MCF 10A (cell line): ENCODE measurements around the gene CNTN2. TPM values are rescaled to one million over a fixed set of nuclear protein-coding genes. Genes with fewer than 3 reads are reported as not detected.

Source experiments
- BruUV-seq: library from RNA; stranded (reverse); fragments of 400-500 nt; replicated peaks from 2 replicates; lab custom pipeline; 2021; lab: Mats Ljungman, UMichigan
- CTCF ChIA-PET: fragments of 300-600 bp; sonication (Branson Sonifier 250); formaldehyde crosslinking; extraction: SDS; loops from one replicate; lab custom pipeline; 2021; ENCODE audit warnings: antibody characterized with exemption, inconsistent platforms; lab: Yijun Ruan, JAX
- POLR2A ChIA-PET: fragments of 300-600, 350-650 bp; sonication (Branson Sonifier 250); formaldehyde crosslinking; extraction: SDS; loops from one replicate; lab custom pipeline; 2020; ENCODE audit warnings: antibody characterized with exemption, inconsistent platforms; lab: Yijun Ruan, JAX
- DNase-seq: peaks from one replicate; pipeline ENCODE4 v3.0.0-alpha.2; 2018; ENCODE audit not compliant: unreplicated experiment
- H3K27ac Mint-ChIP-seq: one replicate; pipeline ENCODE4 v1.8.0; 2022; ENCODE audit warnings: mild to moderate bottlenecking, low read depth, mixed read lengths; ENCODE audit not compliant: unreplicated experiment
- H3K27me3 Mint-ChIP-seq: one replicate; pipeline ENCODE4 v1.8.0; 2022; ENCODE audit warnings: mixed read lengths; ENCODE audit not compliant: insufficient read depth, unreplicated experiment
- H3K36me3 Mint-ChIP-seq: one replicate; pipeline ENCODE4 v1.8.0; 2022; ENCODE audit warnings: mild to moderate bottlenecking, moderate library complexity, mixed read lengths; ENCODE audit not compliant: insufficient read depth, unreplicated experiment
- H3K4me1 Mint-ChIP-seq: one replicate; pipeline ENCODE4 v1.8.0; 2022; ENCODE audit warnings: mixed read lengths; ENCODE audit not compliant: insufficient read depth, unreplicated experiment
- H3K4me3 Mint-ChIP-seq: one replicate; pipeline ENCODE4 v1.8.0; 2022; ENCODE audit warnings: mild to moderate bottlenecking, moderate library complexity, mixed read lengths; ENCODE audit not compliant: unreplicated experiment
- H3K9me3 Mint-ChIP-seq: one replicate; pipeline ENCODE4 v1.8.0; 2022; ENCODE audit warnings: mixed read lengths; ENCODE audit not compliant: unreplicated experiment
- intact Hi-C: fragments of 100-400 bp; cut with micrococcal nuclease; formaldehyde crosslinking; loops from 2 replicates; pipeline ENCODE4 v1.14.1; 2022
- total RNA-seq: library from RNA; stranded (reverse); gene quantifications from 2 replicates; pipeline ENCODE4 v1.2.3, GENCODE V29; 2022
- TF ChIP-seq, protein P1 (sequence below): fragments of 200-600 bp; IDR thresholded peaks from one replicate; pipeline ENCODE4 v1.8.0; 2022; ENCODE audit warnings: antibody characterized with exemption, mild to moderate bottlenecking; ENCODE audit not compliant: unreplicated experiment

CNTN2 gene
- total RNA-seq, 1 experiment from 2014 or later: 0.05 TPM

DNA sequence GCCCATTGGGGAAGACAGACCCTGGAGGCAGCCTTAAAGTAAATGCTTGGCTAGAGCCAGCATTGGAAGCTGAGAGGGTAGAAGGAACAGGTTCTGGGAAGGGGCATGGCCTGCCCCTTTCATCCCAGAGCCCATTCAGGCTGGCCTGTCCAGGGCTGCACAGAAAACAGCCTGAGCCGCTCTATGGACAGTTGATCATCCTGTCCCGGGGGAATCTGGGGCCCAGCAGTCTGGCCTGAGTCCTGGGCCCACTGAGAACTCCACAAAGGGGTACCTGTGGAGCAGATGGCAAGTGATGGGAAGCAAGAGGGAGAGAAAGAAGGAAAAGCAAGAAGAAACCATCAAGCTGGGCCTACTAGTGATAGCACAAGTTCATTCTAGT is 28.0 kb downstream of the CNTN2 start:
- no peaks in the 10 kb centered on the region for H3K9me3 Mint-ChIP-seq
- no peak for DNase-seq
- TF ChIP-seq, protein P1, sequence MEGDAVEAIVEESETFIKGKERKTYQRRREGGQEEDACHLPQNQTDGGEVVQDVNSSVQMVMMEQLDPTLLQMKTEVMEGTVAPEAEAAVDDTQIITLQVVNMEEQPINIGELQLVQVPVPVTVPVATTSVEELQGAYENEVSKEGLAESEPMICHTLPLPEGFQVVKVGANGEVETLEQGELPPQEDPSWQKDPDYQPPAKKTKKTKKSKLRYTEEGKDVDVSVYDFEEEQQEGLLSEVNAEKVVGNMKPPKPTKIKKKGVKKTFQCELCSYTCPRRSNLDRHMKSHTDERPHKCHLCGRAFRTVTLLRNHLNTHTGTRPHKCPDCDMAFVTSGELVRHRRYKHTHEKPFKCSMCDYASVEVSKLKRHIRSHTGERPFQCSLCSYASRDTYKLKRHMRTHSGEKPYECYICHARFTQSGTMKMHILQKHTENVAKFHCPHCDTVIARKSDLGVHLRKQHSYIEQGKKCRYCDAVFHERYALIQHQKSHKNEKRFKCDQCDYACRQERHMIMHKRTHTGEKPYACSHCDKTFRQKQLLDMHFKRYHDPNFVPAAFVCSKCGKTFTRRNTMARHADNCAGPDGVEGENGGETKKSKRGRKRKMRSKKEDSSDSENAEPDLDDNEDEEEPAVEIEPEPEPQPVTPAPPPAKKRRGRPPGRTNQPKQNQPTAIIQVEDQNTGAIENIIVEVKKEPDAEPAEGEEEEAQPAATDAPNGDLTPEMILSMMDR: no peak
- POLR2A ChIA-PET: no interaction called here
- intact Hi-C loops: loop anchor here (5.0 kb wide), 1 partner anchor 51 kb away; the partner anchor contains the start of gene RBBP5
- H3K4me3 Mint-ChIP-seq: no peak overlapping the region
- H3K4me1 Mint-ChIP-seq: peaks cover 29% of the 10 kb centered on the region
- H3K27me3 Mint-ChIP-seq: no peaks in the 10 kb centered on the region
- H3K36me3 Mint-ChIP-seq: no peaks in the 10 kb centered on the region
- CTCF ChIA-PET: interaction anchor here (0.6 to 10.7 kb wide), 8 partner anchors 9 to 1005 kb away, joined by 3 to 182 read pairs (median 4); no protein-coding TSS in a partner anchor
- BruUV-seq: no TSS peak
- H3K27ac Mint-ChIP-seq: no peak overlapping the region

DNA sequence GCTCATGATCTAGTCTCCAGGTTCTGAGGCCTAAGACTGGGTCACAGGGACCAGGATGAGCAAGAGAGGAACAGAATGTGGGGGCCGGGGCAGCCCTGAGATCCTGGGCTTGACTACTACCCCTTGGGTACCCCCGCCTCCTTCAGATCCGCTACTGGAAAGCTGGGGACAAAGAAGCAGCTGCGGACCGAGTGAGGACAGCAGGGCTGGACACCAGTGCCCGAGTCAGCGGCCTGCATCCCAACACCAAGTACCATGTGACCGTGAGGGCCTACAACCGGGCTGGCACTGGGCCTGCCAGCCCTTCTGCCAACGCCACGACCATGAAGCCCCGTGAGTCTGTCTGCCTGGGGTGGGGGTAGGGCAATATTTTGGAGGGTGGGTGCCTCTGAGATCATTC is 28.8 kb downstream of the CNTN2 start:
- Mint-ChIP-seq H3K4me1 (peaks cover 29% of the 10 kb centered on the region), H3K36me3 (no peaks in the 10 kb centered on the region), H3K27ac (no peak overlapping the region), H3K27me3 (no peaks in the 10 kb centered on the region), H3K4me3 (no peak overlapping the region), H3K9me3 (no peaks in the 10 kb centered on the region)
- intact Hi-C loops: loop anchor here (5.0 kb wide), 1 partner anchor 50 kb away; the partner anchor contains the start of gene RBBP5
- TF ChIP-seq, protein P1: no peak
- no peak for DNase-seq
- no TSS peak for BruUV-seq
- POLR2A ChIA-PET: interaction anchor here (0.9 to 6.9 kb wide), 4 partner anchors 10 to 184 kb away, joined by 3 to 53 read pairs (median 4); partner anchors contain the start of gene RBBP5
- CTCF ChIA-PET: interaction anchor here (0.7 to 10.7 kb wide), 10 partner anchors 10 to 253 kb away, joined by 3 to 182 read pairs (median 4); no protein-coding TSS in a partner anchor

DNA sequence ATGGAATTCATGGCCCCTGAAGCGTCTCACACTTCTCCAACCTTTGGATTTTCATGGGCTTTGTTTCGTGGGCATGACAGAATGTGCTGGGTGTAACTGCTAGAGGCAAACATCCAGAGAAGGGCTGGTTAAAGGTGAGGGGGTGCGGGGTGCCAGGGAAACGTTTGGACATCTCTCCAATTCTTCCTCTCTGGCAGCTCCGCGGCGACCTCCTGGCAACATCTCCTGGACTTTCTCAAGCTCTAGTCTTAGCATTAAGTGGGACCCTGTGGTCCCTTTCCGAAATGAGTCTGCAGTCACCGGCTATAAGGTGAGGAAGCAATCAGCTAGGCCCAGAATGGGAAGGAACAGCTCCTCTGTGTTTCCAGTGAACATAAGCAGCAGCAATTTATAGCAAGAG is 29.3 kb downstream of the CNTN2 start:
- BruUV-seq: no TSS peak
- ChIA-PET POLR2A (interaction anchor here (0.9 to 6.9 kb wide), 4 partner anchors 11 to 184 kb away, joined by 3 to 53 read pairs (median 4); partner anchors contain the start of gene RBBP5), CTCF (interaction anchor here (0.7 to 10.7 kb wide), 9 partner anchors 11 to 252 kb away, joined by 3 to 182 read pairs (median 4); no protein-coding TSS in a partner anchor)
- H3K4me3 Mint-ChIP-seq: no peak overlapping the region
- H3K9me3 Mint-ChIP-seq: no peaks in the 10 kb centered on the region
- H3K4me1 Mint-ChIP-seq: peaks cover 29% of the 10 kb centered on the region
- TF ChIP-seq, protein P1: no peak
- peak overlapping the region; percentile 95 for H3K27ac Mint-ChIP-seq
- intact Hi-C loops: loop anchor here (5.0 kb wide), 1 partner anchor 50 kb away; the partner anchor contains the start of gene RBBP5
- H3K27me3 Mint-ChIP-seq: no peaks in the 10 kb centered on the region
- no peak for DNase-seq
- H3K36me3 Mint-ChIP-seq: no peaks in the 10 kb centered on the region

DNA sequence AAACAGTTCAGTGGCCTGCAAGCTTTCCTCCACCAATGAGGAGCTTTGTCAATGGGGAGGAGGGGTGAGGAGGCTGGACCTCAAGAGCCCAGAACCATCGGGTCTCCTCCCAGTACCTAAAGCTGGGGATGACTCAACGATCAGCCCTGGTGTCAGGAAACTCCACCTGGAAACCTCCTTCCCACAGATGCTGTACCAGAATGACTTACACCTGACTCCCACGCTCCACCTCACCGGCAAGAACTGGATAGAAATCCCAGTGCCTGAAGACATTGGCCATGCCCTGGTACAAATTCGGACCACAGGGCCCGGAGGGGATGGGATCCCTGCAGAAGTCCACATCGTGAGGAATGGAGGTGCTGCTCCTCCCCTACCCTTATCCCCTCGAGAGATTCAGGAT is 29.9 kb downstream of the CNTN2 start:
- H3K36me3 Mint-ChIP-seq: no peaks in the 10 kb centered on the region

More for the DNA sequence above, 29.9 kb downstream of the CNTN2 start:
- ChIA-PET POLR2A (interaction anchor here (0.9 to 6.9 kb wide), 7 partner anchors 11 to 556 kb away, joined by 3 to 53 read pairs (median 5); partner anchors contain the start of genes MDM4, RBBP5 and TMEM81), CTCF (interaction anchor here (0.6 to 10.7 kb wide), 9 partner anchors 10 to 184 kb away, joined by 3 to 182 read pairs (median 4); no protein-coding TSS in a partner anchor)
- DNase-seq: peak; percentile 96
- intact Hi-C loops: loop anchor here (5.0 kb wide), 1 partner anchor 49 kb away; the partner anchor contains the start of gene RBBP5
- H3K4me1 Mint-ChIP-seq: peaks cover 33% of the 10 kb centered on the region
- TF ChIP-seq, protein P1: no peak
- no peaks in the 10 kb centered on the region for H3K27me3 Mint-ChIP-seq
- peak overlapping the region; percentile 95 for H3K27ac Mint-ChIP-seq
- BruUV-seq: no TSS peak
- no peaks in the 10 kb centered on the region for H3K9me3 Mint-ChIP-seq
- H3K4me3 Mint-ChIP-seq: peak overlapping the region; percentile 10
